GM21529 (cell line): ENCODE measurements around the gene VSTM2L.
"Not testable (repeated sequence)": the region's sequence is repeated elsewhere in the genome, so short reads cannot be mapped to it uniquely, and the experiment has no call there.

ENCODE experiments used
- ATAC-seq: cut with Tn5 transposase; IDR thresholded peaks from one replicate; pipeline ENCODE4 v1.9.1; 2021; ENCODE audit not compliant: unreplicated experiment

VSTM2L gene, protein sequence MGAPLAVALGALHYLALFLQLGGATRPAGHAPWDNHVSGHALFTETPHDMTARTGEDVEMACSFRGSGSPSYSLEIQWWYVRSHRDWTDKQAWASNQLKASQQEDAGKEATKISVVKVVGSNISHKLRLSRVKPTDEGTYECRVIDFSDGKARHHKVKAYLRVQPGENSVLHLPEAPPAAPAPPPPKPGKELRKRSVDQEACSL

DNA sequence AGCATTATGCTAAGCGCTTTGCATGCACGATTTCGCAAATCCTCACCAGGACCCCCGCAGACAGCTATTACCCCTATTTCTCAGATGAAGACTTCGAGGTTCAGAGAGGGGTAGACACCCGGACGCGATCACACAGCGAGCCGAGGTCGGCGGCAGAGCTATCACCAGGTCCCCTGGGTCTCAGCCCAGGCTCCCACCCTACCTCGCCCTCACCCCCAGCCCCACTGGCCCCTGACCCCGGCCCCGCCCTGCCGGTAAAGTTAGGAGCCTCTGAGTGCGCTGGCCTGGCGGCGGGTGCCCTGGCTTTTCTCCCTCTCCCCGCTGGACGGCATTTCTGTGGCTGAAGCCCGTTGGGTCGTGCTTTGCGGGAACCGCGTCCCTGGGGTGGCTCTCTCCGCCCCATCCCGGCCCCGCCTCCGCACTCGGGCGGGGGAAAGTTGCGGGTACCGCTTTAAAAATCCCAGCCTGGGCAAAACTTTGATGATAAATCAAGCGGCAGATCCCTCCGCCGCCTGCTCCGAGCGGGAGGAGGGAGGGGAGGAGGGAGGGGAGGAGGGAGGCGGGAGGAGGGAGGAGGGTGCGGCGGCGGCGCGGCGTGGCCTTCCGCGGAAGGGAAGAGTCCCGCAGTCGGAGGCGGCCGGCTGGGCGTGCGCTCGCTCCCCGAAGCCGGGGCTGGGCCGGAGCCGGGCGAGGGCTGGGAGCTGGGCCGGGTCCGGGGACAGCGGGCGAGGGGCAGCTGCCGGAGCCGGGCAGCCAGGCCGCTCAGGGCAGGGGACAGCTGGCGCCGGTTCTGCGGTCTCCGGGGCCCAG is at the start of gene VSTM2L:
TSS of gene VSTM2L (plus strand) at position 624 of the 810 bp plus-strand sequence. CDS start 224 bp downstream, outside the sequence.
- ATAC-seq, result no peak

DNA sequence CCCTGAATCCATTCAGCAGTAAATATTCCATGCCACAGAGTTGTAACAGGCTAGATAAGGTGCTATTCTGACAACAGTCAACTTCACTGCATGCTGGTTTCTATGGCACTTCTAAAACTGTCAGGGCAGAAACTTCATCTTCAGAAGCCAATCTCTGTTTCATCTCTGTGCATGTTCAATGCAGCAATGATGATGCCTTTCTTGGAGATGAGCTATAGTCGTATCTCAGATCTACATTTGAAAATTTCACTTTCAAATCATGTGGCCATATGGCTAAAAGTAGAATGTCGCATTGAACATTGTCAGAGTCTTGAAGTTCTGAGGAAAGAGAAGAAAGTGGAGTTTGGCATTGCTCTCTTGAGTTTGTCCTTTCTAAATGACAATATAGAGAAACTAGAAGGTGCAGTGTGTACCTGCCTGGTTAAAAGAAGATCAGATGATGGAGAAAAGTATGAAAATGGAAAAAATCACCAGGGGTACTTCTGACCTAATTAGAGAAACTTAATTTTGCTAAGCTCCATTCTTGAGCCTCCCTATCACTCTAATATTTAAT is 49.0 kb upstream of the VSTM2L start:
- ATAC-seq, result peak; percentile 77

DNA sequence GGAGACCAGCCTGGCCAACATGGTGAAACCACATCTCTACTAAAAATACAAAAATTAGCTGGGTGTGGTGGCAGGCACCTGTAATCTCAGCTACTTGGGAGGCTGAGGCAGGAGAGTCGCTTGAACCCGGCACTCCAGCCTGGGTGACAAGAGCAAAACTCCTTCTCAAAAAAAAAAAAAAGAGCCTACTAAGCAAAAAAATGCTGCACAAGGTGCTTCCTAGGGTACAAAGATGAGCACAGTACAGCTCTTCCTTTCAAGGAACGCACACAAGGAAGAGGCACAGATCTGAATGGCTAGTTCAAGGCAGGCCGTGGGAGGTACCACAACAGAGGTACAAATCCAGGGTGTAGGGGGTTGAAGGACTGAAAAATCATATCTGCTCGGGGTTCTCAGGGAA is 46.9 kb upstream of the VSTM2L start:
- ATAC-seq, result not testable (repeated sequence)

DNA sequence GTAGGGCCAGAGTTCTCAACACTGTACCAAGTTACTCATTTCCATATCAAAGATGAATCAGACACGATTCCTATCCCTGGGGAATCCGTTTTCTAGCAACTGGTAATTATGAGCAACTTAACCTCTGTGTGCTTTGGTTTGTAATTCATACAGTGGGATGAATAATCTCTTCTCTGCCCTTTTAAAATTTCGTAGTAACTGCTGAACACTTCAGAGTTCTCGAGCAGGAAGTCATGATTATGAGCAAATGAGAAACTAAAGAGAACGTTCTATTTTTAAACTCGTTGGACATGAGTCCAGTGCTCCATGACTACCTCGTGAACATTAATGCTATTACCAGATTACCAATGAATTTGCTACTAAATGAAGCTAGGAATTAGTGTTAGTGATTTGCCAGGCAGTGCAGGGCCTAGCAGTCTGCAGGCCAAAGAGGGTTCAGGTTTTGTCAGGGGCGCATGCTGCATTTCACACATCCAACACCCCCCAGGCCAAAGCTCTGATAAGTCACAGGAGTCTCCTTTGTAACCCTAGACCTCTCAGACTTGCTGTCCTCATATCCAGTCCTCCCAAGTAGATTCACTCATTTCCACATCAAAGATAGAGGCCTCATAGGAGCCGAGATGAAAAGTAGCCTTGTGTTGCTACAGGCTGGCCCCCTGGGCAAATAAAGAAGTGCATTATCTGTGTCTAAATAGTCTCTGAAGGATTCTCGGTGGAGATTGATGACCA is 45.8 kb upstream of the VSTM2L start:
- no peak for ATAC-seq

DNA sequence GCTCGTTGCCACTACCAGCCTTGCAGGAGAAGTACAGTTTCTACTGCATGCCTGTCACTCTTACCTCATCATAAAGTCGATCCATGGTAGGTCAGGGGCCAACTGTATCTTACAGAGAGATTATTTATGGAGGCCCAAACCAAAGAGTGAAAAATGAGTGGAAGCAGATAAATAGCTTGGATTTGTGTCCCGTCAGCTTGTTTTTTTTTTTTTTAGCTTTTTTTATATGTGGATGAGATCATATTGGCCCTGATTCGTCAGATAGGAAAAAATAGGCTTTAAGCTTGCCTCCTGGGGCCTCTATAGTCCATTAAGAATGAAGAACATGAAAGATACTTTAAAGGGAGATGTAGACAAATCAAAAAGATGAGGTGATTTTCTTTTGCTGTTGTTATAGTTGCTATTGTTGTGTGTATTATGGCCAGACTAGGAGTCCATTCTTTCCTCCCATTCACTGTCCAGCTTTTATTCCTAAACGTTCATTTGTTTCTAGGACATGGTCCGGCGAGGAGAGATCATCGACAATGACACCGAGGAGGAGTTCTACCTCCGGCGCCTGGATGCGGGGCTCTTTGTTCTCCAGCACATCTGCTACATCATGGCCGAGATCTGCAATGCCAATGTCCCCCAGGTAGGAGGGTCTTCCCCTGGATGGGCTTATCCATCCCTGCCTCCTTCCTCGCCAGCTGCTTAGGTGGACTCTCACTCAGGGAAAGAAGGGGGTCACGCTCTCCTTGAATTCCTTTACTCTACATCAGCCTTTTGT is 43.3 kb upstream of the VSTM2L start:
- ATAC-seq, result no peak

DNA sequence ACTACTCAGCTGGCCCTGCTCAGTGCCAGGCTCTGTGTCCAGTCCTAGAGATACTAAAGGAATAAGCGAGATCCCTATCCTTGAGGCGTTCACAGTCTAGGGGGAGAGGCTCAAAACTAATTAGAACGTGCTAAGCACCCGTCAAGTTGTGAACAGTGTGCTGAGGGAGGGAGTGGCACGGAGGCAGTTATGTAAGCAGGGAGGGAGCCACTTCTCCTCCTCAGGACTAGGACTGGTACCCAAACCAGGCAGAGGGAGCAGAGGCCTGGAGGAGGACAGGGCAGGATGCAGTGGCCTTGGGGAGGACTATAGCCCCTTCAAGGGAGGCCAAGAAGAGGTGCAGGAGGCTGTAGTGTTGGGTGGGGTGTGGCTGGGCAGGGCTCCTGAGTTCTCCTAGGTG is 39.6 kb upstream of the VSTM2L start:
- ATAC-seq, result no peak

DNA sequence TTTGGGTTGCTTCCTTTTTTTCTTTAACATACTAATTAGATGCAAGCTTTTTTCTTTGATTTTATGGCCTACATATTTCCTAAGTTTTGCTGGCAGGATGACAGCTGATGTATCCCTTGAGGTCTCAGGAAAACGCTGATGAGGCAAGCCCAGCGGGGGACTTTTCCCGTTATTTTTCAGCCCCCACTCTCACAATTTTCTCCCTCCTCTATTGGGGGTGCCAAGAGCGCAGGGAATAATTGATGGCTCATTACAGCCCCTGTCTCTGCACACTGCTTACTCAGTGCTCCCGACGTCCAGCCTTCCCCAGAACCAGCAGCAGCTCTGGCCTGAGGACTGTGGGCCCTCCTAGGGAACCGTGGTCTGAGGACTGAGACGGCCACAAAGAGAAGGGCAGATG is 38.6 kb upstream of the VSTM2L start:
- ATAC-seq, result no peak

DNA sequence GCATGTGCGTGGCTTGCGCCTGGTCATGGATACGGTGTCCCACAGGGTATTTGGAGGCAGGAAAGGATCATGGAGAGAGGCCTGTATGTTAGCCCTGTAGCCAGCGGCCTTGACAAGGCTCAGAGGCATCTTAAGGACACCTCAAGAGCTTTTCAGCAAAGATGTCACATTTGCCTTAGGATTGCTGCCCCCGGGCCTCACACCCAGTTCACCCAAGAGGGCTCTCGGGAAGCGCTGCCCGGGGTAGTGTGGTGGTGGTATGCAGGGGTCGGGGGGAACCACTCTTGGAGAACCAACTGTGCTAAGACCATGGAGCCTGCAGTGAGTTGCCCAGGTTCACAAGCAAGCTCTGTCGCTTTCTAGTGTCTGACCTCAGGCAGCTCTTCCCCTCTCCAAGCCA is 36.9 kb upstream of the VSTM2L start:
- ATAC-seq, result no peak

DNA sequence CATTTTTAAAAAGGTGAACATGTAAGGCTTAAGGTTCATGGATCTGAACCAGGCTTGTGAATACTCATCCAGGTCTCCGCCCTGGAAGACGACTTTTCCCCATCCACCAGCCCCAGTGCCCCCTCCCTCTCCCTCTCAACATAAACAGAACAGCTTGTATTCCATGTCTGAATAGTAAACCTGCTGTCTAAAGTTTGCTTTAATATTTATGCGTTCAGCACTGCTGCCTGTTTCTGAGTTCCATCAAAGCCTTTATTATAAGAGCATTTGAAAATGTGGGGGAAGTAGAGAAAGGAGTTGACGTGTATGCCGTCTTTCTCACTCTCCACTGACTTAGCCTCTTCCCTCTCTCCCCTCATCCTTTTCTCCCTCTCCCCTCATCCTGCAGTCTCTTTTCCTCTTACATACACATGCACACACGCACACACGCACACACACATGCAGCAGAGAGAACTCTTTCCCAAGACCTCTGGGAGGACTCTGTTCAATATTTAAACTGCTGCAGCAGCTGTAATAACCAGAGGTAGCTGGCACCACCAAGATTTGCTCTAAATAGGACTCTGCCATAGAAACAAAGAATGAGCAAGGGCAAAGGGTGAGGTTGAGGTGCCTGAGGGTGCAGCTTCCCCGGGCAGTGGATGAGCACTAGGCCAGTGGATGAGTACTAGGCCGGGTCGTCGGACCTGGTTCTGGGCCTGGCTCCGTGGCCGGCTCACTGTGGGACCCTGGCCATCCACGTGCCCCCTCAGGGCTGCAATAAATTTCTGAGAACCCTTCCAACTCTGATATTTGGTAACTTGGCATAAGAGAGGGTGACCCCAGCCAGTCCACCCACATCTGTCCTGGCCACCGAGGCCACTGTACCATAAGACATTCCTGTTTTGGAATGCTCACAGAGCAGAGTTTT is 35.4 kb upstream of the VSTM2L start:
- ATAC-seq, result no peak

DNA sequence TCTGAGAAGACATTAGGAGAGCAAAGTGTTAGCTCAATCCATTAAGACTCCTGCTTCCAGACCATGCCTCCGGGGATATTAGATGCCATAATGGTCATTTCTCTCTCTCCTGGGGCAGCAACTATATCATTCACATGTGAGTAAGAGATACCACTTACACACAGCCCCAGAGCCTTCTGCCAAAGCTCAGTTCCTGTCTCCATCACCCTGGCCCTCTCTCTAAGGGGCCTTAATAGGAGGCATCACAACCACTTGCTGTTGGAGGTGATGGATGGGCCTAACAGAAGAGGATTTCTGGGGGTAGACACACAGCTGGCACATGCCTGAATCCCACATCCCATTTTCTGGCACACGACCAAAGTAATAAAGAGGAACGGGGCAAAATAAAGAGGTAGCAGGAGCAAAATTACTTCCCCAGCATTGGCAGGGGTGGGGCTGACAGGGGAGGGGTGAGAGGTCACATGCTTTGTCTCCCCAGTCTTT is 34.0 kb upstream of the VSTM2L start:
- no peak for ATAC-seq

DNA sequence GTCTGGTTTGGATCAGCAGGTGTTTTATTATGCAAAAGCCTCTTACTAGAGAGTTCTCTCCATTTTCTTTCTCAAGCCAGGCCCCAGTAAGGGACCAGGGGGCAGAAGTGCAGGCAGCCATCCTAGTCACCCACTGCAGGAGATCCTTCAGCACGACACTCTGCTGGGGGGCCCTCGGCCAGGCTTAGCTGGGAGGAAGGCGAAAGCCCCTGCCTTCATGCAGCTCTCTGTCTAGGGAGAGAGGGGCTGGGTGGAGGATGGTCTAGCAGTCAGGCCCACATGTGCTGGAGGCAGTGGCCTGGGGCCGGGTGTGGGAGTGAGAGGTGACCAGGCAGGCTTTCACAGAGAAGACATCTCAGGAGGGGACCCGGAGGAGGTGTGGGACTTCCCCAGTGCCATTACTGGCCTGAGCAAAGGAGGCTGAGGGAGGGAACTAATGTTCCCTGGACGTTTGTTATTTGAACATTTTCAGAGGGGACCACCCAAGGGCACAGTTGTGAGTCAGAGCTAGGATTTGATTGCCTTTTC is 33.5 kb upstream of the VSTM2L start:
- no peak for ATAC-seq

DNA sequence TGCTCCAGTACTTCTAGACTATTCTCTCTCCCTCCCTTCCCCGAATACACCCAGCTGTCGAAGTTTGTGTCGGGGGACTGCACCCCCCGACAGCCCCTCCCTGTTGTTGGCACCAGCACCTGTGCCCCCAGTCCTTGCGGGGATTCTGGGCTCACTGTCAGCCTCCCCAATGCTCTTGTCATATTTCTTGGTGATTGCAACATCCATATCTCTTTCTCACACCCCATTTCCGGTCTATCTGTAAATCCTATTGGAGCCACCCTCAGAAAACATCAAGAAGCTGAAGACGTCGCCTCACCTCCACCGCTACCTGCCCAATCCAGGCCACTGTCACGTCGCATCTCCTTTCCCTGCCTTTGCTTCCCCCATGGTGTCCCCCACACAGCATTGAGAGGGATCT is 32.6 kb upstream of the VSTM2L start:
- ATAC-seq, result no peak

DNA sequence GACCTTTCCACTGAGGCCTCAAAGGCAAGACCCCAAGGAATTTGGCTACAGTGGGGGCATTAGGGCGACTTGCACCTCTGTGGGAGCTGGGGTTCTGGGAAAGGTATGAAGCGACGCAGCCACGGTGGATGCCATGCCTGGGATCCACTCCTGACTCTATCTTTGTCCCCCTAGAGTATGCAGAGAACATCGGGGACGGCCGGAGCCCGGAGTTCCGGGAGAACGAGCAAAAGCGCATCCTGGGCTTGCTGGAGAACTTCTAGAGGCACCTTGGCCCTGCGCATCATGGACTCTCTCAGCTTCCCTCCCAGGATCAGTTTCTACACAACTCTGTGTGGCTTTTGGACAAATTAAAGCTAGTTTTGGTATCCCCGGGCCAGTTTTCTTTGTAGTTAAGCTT is 31.2 kb upstream of the VSTM2L start:
- ATAC-seq, result no peak

DNA sequence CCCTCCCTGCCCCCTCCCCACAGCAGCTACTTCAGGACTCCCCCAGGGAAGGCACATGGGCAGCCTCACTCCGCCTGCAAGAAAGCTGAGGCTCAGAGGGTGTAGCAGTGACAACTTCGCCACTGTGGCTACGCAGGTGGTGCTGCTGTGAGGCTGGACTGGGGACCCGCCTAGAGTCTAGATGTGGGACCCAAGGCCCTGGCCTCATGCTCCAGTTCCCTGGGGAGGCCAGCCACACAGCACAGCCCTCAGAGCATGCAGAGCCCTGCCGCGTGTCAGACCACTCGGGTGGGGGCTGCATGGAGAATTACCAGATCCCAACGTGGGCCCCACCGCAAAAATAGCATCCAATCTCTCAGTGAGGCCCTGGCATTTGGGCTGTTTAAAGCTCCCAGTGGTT is 30.8 kb upstream of the VSTM2L start:
- no peak for ATAC-seq

DNA sequence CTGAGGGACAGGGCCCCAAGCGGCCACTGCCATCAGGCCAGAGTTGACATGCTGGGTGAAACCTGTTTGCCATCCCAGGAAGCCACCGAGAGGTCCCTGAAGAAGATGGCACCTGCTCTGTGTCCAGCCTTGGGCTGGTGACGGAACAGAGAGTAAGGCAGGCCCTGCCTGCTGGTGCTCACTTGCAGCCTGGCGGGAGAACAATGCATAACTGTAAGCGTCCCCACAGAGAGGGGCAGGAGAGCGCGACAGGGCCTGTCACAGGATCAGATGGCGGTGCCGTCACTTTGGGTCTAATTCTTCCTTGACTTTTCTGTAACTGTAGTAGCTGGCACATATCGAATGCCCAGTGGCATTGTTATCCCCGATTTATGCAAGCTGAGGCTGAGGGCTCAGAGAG is 29.0 kb upstream of the VSTM2L start:
- no peak for ATAC-seq

DNA sequence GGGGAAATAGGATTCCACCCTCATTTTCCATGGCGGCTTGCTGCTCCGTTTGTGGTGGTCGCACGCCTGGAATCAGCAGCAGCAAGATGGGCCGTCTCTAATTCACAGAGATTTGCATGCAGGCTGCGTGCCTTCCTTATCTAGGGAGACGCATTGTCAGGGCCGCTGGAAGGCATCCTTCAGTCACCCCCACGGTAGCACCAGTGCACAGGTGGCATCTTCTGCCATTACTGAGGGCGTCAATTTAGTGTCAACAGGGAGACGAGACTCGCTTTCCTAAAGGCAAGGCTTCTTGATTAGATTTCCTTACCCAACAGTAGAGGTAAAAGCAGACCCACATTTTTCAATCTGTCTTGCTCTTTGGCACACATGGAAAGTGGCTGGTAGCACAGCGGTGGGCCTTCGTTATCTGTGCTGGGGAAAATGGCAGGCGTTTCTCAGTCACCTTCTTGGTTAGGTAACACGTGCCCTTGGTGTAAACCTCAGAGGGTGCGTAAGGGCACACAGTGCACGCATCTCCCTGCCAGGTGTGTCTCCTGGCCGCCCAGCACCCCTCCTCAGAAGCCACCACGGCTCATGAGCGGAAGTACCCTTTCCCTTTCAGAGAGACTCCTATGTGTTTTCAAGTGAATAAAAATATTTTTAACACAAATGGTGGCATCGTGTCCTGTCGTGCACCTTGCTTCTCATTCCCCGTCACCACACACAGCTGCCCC is 27.3 kb upstream of the VSTM2L start:
- no peak for ATAC-seq

DNA sequence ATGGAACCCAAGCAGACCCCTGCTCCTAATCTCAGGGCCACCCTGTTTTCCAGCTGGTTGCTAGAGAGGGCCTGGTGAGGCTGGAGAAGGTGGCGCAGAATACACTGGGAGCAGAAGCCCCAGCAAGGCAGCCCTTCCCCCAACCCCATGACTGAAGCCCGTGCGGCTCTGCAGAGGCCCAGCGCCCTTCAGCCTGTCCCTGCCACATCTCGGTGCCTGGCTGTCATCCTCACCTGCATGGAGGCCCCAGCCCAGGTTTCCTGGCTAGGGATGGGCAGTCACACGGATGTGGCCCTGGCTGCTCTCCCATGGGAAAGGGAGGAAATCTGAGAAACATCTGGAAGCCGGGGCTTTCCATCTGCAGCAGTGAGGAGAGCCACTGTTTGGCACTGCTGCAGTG is 26.1 kb upstream of the VSTM2L start:
- no peak for ATAC-seq

DNA sequence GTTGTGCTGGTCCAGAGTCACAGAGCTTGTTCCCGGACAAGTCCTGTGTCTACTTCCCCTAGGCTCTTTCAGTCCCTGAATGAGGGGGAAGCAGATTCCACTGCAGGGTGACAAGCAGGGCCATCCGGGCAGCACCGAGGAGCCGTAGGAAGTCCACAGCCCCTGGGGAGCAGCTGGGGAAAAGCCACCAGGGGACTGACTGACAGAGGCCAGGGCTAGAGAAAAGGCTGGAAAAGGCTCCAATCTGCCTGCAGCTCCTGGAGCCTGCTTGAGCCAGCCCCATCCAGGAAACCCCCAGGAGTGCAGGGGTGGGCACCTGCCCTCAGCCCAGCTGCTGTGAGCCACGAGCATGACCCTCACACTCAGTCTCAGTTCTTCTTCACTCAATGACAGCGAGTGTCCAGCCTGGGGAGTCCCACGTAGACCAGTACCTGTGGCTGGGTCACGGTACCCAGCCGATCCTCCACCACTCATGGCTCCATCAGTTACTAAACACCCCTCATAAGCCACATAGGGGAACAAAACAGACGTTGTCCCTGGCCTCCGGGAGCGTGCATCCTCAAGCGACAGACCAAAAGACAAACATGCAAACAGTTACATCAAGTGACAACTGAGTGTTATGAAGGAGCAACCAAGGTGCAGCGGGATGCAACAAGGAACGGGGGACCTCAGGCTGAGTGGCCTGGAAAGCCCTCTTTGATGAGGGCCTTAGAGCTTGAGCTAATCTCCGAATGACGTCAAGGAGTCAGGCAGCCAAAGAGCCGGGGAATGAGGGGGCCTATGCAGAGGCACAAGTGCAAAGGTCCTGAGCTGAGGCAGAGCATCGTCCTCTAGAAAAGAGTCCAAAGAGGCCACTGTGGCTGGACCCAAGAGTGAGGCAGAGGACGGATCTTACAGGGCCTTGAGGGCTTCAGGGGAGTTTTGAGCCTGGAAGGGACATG is 24.8 kb upstream of the VSTM2L start:
- no peak for ATAC-seq
